Peyer's patch (tissue), 4 donors: ENCODE measurements around the gene ANO2. TPM values are rescaled to one million over a fixed set of nuclear protein-coding genes. Genes with fewer than 3 reads are reported as not detected.

Source experiments
- DNase-seq, 3 donors: peaks; one replicate each; pipeline ENCODE4 v3.0.0-alpha.2; 2017 to 2019
- H3K27ac ChIP-seq, 4 donors: fragments of 200-600 bp; sonication (generic); one replicate each; pipeline ENCODE4 v1.5.1; 2016 to 2019
- H3K27me3 ChIP-seq, 2 donors: fragments of 200-600 bp; sonication (generic); one replicate each; pipeline ENCODE4 v1.5.1; 2019
- H3K36me3 ChIP-seq, 3 donors: fragments of 200-600 bp; sonication (generic); one replicate each; pipeline ENCODE4 v1.5.1; 2016 to 2019
- H3K4me1 ChIP-seq, 4 donors: fragments of 200-600 bp; sonication (generic); one replicate each; pipeline ENCODE4 v1.5.1; 2016 to 2019
- H3K4me3 ChIP-seq, 4 donors: fragments of 200-600 bp; sonication (generic); 1 replicate in 3 of 4; 2 replicates in 1 of 4; pipeline ENCODE4 v1.5.1; 2016 to 2019; ENCODE audit warnings: mild to moderate bottlenecking in 1 of 4
- H3K9me3 ChIP-seq, 4 donors: fragments of 200-600 bp; sonication (generic); one replicate each; pipeline ENCODE4 v1.5.1; 2016 to 2019; ENCODE audit warnings: mild to moderate bottlenecking in 1 of 4
- POLR2A ChIP-seq, 2 donors: fragments of 450-650 bp; IDR thresholded peaks; one replicate each; pipeline ENCODE4 v1.5.1; 2017; ENCODE audit warnings: antibody characterized with exemption in 2 of 2, mild to moderate bottlenecking in 2 of 2, moderate library complexity in 2 of 2
- total RNA-seq, 4 donors: library from RNA; depleted of rRNA; stranded (reverse); fragments of >200 nt; gene quantifications; one replicate each; pipeline ENCODE4 v1.1.0, GENCODE V29; 2016
- TF ChIP-seq, protein P1 (sequence below), 6 experiments: fragments of 450-650 bp in 4 of 6; fragments of 200-600 bp in 2 of 6; sonication (generic) in 1 of 6; IDR thresholded peaks; one replicate each; pipeline ENCODE4 v1.5.1; 2017 to 2019; ENCODE audit warnings: antibody characterized with exemption in 6 of 6, mild to moderate bottlenecking in 3 of 6, moderate library complexity in 1 of 6

ANO2 gene
- total RNA-seq, 4 donors from 2014 or later, result 0.53 to 23.9 (median 5.8) TPM

DNA sequence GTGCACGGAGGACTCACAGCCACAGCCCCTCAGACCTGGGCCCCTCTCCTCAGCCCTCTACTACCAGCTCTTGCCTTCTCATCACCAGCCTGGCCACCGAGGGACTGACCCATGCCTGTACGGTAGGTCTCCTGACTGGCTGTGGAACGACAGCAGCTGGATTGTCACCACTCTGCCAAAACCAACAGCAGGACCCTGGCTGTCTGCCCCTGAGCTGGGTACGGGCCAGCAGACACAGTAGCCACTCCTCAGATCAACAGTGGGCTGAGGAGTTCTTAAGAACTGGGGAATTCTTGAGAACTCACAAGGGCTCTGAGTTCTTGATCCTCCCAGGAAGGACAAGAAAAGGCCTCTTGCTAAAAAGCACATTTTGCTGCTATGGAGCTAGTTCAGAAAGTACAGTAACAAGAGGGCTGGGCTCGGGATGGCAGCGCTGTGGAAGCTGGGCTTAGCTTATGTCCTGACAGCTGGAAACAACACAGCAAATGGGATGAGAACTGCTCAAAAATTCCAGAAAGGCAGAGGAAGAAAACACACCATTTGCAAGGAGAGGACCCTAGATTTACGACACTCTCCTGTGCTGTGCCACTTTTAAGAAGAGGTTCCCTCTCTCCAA lies 176.4 kb downstream of the ANO2 start:
- TF ChIP-seq, protein P1, sequence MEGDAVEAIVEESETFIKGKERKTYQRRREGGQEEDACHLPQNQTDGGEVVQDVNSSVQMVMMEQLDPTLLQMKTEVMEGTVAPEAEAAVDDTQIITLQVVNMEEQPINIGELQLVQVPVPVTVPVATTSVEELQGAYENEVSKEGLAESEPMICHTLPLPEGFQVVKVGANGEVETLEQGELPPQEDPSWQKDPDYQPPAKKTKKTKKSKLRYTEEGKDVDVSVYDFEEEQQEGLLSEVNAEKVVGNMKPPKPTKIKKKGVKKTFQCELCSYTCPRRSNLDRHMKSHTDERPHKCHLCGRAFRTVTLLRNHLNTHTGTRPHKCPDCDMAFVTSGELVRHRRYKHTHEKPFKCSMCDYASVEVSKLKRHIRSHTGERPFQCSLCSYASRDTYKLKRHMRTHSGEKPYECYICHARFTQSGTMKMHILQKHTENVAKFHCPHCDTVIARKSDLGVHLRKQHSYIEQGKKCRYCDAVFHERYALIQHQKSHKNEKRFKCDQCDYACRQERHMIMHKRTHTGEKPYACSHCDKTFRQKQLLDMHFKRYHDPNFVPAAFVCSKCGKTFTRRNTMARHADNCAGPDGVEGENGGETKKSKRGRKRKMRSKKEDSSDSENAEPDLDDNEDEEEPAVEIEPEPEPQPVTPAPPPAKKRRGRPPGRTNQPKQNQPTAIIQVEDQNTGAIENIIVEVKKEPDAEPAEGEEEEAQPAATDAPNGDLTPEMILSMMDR (IDR thresholded peaks at IDR 0.05), result no peak
- no peak for TF ChIP-seq POLR2A (IDR thresholded peaks at IDR 0.05)
- no peaks in the 10 kb centered on the region for H3K9me3 ChIP-seq
- no peak overlapping the region for H3K4me3 ChIP-seq
- H3K27me3 ChIP-seq, result no peaks in the 10 kb centered on the region
- H3K4me1 ChIP-seq, result peaks cover 0 to 7% (median 0%) of the 10 kb centered on the region in 4 donors
- DNase-seq, result no peak
- no peaks in the 10 kb centered on the region for H3K36me3 ChIP-seq
- H3K27ac ChIP-seq, result no peak overlapping the region

GRCh38 chr12:5768171-5768570 lies 176.9 kb downstream of the ANO2 start:
- no peak overlapping the region for H3K27ac ChIP-seq
- DNase-seq, result no peak

DNA sequence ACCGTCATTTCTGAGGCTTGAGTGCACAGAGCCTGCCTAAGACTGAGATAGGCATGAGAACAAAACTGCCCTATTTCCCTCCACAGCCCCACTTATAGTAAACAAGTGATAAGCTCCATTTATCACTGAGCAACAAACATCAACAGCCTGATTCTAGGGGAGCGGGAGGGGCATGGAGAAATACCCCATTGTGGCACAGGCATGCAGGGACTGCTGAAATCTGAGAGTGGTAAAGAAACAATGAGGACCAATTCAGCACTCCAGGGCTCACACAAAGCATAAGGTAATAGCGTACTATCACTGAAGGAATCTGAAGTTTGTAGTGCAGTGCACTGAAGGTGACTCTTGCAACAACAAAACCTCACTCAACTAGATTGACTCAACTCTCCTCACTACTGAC lies 186.7 kb downstream of the ANO2 start:
- DNase-seq, result no peak
- H3K36me3 ChIP-seq, result no peaks in the 10 kb centered on the region
- no peak overlapping the region for H3K27ac ChIP-seq
- H3K4me1 ChIP-seq, result no peaks in the 10 kb centered on the region
- no peaks in the 10 kb centered on the region for H3K27me3 ChIP-seq
- TF ChIP-seq POLR2A (IDR thresholded peaks at IDR 0.05), result no peak
- TF ChIP-seq, protein P1 (IDR thresholded peaks at IDR 0.05), result no peak
- no peaks in the 10 kb centered on the region for H3K9me3 ChIP-seq
- no peak overlapping the region for H3K4me3 ChIP-seq

More at GRCh38 chr12:5768171-5768570, 176.9 kb downstream of the ANO2 start:
- Histone ChIP-seq H3K27me3 (no peaks in the 10 kb centered on the region), H3K4me3 (no peak overlapping the region), H3K9me3 (no peaks in the 10 kb centered on the region), H3K36me3 (no peaks in the 10 kb centered on the region), H3K4me1 (peaks cover 0 to 7% (median 0%) of the 10 kb centered on the region in 4 donors)
- no peak for TF ChIP-seq POLR2A (IDR thresholded peaks at IDR 0.05)
- TF ChIP-seq, protein P1 (IDR thresholded peaks at IDR 0.05), result no peak

DNA sequence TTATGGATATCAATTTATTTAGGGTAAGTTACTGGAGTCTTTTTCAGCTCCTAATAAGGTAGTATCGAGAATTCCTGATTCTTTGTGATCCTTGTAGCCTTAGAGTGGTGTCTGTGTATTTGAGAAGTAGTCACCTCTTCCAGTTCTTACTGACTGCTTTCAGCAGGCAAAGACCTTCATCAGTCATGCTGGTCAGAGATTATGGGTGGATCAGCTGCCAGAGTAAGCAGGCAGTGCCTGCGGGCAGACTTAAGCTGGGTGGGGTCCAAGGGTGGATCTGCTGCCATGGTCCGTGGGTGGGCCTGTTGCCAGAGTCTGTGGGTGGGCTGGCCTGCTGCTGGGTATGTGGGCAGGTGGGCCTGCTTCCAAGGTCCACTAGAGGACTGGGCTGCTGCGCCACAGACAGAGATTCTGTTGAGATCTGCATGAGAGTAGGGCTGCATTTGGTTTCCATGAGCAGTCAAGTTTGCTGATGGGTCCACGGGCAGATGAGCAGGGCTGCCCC lies 188.7 kb downstream of the ANO2 start:
- no peak overlapping the region for H3K27ac ChIP-seq
- no peaks in the 10 kb centered on the region for H3K4me1 ChIP-seq
- no peaks in the 10 kb centered on the region for H3K27me3 ChIP-seq
- no peak for DNase-seq
- no peak for TF ChIP-seq POLR2A (IDR thresholded peaks at IDR 0.05)
- TF ChIP-seq, protein P1 (IDR thresholded peaks at IDR 0.05), result no peak
- H3K36me3 ChIP-seq, result no peaks in the 10 kb centered on the region
- H3K4me3 ChIP-seq, result no peak overlapping the region
- H3K9me3 ChIP-seq, result no peaks in the 10 kb centered on the region

GRCh38 chr12:5748027-5748426 lies 197.0 kb downstream of the ANO2 start:
- H3K36me3 ChIP-seq, result no peaks in the 10 kb centered on the region
- H3K9me3 ChIP-seq, result no peaks in the 10 kb centered on the region
- no peak overlapping the region for H3K27ac ChIP-seq
- DNase-seq, result no peak
- no peak for TF ChIP-seq POLR2A (IDR thresholded peaks at IDR 0.05)
- TF ChIP-seq, protein P1 (IDR thresholded peaks at IDR 0.05), result no peak
- no peaks in the 10 kb centered on the region for H3K27me3 ChIP-seq
- no peak overlapping the region for H3K4me3 ChIP-seq
- no peaks in the 10 kb centered on the region for H3K4me1 ChIP-seq
